K562 treated with DMSO at 1 percent for 24 hours (cell line): ENCODE measurements around the gene SERTAD2. TPM values are rescaled to one million over a fixed set of nuclear protein-coding genes. Genes with fewer than 3 reads are reported as not detected.

Experiments
- total RNA-seq: library from RNA; unstranded; fragments of 300-600 nt; gene quantifications from 2 replicates; pipeline ENCODE4 v1.2.3, GENCODE V29; 2022; ENCODE audit warnings: low read depth; ENCODE audit not compliant: insufficient read depth

The SERTAD2 gene
- 9.5 and 16.6 TPM in 2 replicates for total RNA-seq

DNA sequence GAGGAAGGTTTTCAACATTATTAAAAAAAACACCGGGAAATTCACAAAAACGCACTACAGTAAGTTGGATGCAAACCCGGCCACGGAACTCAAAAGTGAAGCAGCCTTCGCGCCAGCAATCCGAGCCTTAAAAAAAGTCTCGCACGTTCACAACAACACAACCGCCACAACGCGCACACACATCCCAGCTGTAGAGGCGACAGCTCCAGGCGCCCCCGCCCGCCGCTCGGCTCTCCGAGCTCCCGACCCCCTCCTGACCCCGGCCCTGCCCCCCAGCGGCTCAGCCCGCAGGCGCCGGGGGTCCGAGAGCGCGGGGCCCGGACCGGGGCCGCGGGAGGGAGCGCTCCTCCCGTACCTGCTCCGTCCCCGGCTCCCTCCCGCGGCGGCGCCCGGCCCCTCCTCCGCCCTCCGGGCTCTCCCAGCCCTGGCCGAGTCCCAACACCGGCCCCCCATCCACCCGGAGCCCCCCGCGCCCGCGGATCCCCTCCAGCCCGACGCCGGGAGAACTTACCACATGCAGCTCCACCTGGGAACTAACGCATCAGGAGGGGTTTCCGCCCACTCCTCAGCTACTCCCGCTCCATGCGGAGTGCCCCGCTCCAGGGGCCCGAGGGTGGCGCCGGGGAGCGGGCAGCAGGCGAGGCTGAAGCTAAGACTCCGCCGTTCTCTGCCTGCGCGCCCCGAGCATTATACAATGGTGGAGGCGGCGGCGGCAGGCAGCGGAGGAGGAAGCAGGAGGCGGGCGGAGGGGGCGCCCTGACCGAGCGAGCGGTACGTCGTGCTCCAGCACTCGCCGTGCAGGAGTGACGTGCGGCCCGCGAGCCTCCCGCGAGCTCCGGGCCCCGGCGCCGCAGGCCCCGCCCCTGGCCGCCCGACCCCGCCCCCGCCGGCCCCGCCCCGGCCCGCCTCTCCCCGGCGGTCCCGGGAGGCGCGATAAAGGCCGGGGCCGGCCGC lies at the start of gene SERTAD2:
Gene SERTAD2, minus strand, starts transcription at position 805 of the 954 bp plus-strand sequence. CDS start 17,042 bp downstream, outside the sequence.

Other genes starting within 250 kb of the SERTAD2 start
- gene LGALSL, start 199.8 kb downstream of the SERTAD2 start, total RNA-seq, result 2.9 TPM in 1 of 2 replicates, not detected in the other
- 12.0 and 12.2 TPM in 2 replicates for gene AFTPH, start 129.6 kb downstream of the SERTAD2 start, total RNA-seq